HepG2 (cell line): ENCODE measurements around the gene KCNMA1. TPM values are rescaled to one million over a fixed set of nuclear protein-coding genes. Genes with fewer than 3 reads are reported as not detected.

Source experiments
- ATAC-seq: fragments of 200-7000 bp; cut with Tn5 transposase; 3 replicates; pipeline ENCODE4 v1.9.1; 2020; ENCODE audit warnings: mild to moderate bottlenecking, moderate library complexity
- BruUV-seq: library from RNA; stranded (reverse); fragments of 400-500 nt; replicated peaks from 2 replicates; lab custom pipeline; 2021; lab: Mats Ljungman, UMichigan
- CTCF ChIA-PET: fragments of 300-600 bp; formaldehyde crosslinking; extraction: SDS; loops from one replicate; lab custom pipeline; 2021; ENCODE audit warnings: low total read pairs, inconsistent platforms, low intra/inter-chr PET ratio; lab: Yijun Ruan, JAX
- POLR2A ChIA-PET: fragments of 350-600 bp; sonication (Branson Sonifier 250); formaldehyde crosslinking; loops from one replicate; lab custom pipeline; 2020; ENCODE audit warnings: antibody characterized with exemption, inconsistent platforms; lab: Yijun Ruan, JAX
- DNase-seq: peaks from one replicate; pipeline ENCODE4 v3.0.0-alpha.2; 2015; ENCODE audit warnings: low spot score
- FAIRE-seq: peaks from 3 replicates; lab custom pipeline; 2011; peaks lifted over from hg19 to GRCh38; lab: Jason Lieb, UNC
- H2AFZ ChIP-seq: one replicate; pipeline ENCODE4 v1.6.1; 2011; ENCODE audit warnings: low read length, inconsistent platforms
- H3K27ac ChIP-seq: fragments of 300-600 bp; 3 replicates; pipeline ENCODE4 v1.8.0; 2011; ENCODE audit warnings: mixed run types, mild to moderate bottlenecking, mixed read lengths, low read length, inconsistent platforms; ENCODE audit not compliant: insufficient read depth; ENCODE audit errors: extremely low read length
- H3K27me3 ChIP-seq, 2 experiments: fragments of 200-600 bp in 1 of 2; 2 replicates in 1 of 2; 3 replicates in 1 of 2; pipeline versions ENCODE4 v1.6.0 to v1.8.0; 2011; ENCODE audit warnings: low read length in 2 of 2, mild to moderate bottlenecking in 2 of 2, moderate library complexity in 2 of 2, inconsistent platforms in 1 of 2; ENCODE audit not compliant: insufficient read depth in 2 of 2, control insufficient read depth in 1 of 2
- H3K36me3 ChIP-seq, 2 experiments: fragments of 200-600 bp in 1 of 2; replicated peaks in 1 of 2; 2 replicates in 1 of 2; 3 replicates in 1 of 2; pipeline versions ENCODE4 v1.5.1 to v1.8.0; 2011; ENCODE audit warnings: low read length in 2 of 2, inconsistent platforms in 1 of 2; ENCODE audit not compliant: insufficient read depth in 2 of 2, control insufficient read depth in 1 of 2
- H3K4me1 ChIP-seq: 2 replicates; pipeline ENCODE4 v1.5.1; 2012; ENCODE audit warnings: low read length, inconsistent platforms; ENCODE audit not compliant: insufficient read depth
- H3K4me2 ChIP-seq: 2 replicates; pipeline ENCODE4 v1.6.0; 2011; ENCODE audit warnings: low read depth, low read length, inconsistent platforms
- H3K4me3 ChIP-seq, 3 experiments: fragments of 200-600 bp in 1 of 3; sonication (generic), shearing (Covaris generic) in 1 of 3; replicated peaks in 1 of 3; 2 replicates each; pipeline ENCODE4 v1.5.1; 2011 to 2016; ENCODE audit warnings: low read length in 3 of 3, inconsistent platforms in 2 of 3, low read depth in 2 of 3, mild to moderate bottlenecking in 2 of 3, control low read depth in 1 of 3, mixed read lengths in 1 of 3; ENCODE audit not compliant: insufficient read depth in 1 of 3
- H3K79me2 ChIP-seq: one replicate; pipeline ENCODE4 v1.6.1; 2011; ENCODE audit warnings: low read length, inconsistent platforms; ENCODE audit not compliant: insufficient read depth
- H3K9ac ChIP-seq: 2 replicates; pipeline ENCODE4 v1.6.0; 2011; ENCODE audit warnings: mild to moderate bottlenecking, low read depth, low read length, inconsistent platforms; ENCODE audit not compliant: insufficient read depth
- H3K9me3 ChIP-seq: 2 replicates; pipeline ENCODE4 v1.5.1; 2012; ENCODE audit warnings: mild to moderate bottlenecking, low read length
- H4K20me1 ChIP-seq: 2 replicates; pipeline ENCODE4 v1.6.0; 2011; ENCODE audit warnings: inconsistent platforms, mild to moderate bottlenecking, low read length, moderate library complexity; ENCODE audit not compliant: insufficient read depth
- BCL6 ChIP-seq: IDR thresholded peaks from 2 replicates; pipeline ENCODE4 v1.6.1; 2016; ENCODE audit warnings: missing genetic modification reagents, missing compliant biosample characterization
- CREB1 ChIP-seq, 2 experiments: fragments of 450-650 bp in 1 of 2; IDR thresholded peaks; 2 replicates each; pipeline ENCODE4 v1.6.1; 2016 to 2017; ENCODE audit warnings: control low read depth in 1 of 2, mild to moderate bottlenecking in 1 of 2, missing compliant biosample characterization in 1 of 2, missing genetic modification characterization in 1 of 2
- ETV5 ChIP-seq: IDR thresholded peaks from 2 replicates; pipeline ENCODE4 v1.6.1; 2018; ENCODE audit warnings: missing biosample characterization, missing genetic modification reagents, inconsistent platforms, borderline replicate concordance
- HIVEP1 ChIP-seq: sonication (generic); formaldehyde crosslinking; IDR thresholded peaks from 2 replicates; pipeline ENCODE4 v1.4.0; 2020; ENCODE audit warnings: mild to moderate bottlenecking, missing genetic modification reagents
- KDM4B ChIP-seq: sonication (generic); formaldehyde crosslinking; IDR thresholded peaks from 2 replicates; pipeline ENCODE4 v1.4.0; 2020; ENCODE audit warnings: missing genetic modification reagents
- KMT2A ChIP-seq: sonication (generic); formaldehyde crosslinking; IDR thresholded peaks from 2 replicates; pipeline ENCODE4 v1.4.0; 2020; ENCODE audit warnings: missing genetic modification reagents
- NR2F6 ChIP-seq, 2 experiments: IDR thresholded peaks; 2 replicates each; pipeline ENCODE4 v1.6.1; 2016; ENCODE audit warnings: antibody characterized with exemption in 1 of 2, mild to moderate bottlenecking in 1 of 2
- RFX5 ChIP-seq: IDR thresholded peaks from 2 replicates; pipeline ENCODE4 v1.6.1; 2011; ENCODE audit warnings: low read depth, low read length, improper control_type of control experiment
- SATB2 ChIP-seq: sonication (generic); formaldehyde crosslinking; IDR thresholded peaks from 2 replicates; pipeline ENCODE4 v1.5.0; 2020; ENCODE audit warnings: missing genetic modification reagents
- TARDBP ChIP-seq: sonication (generic); formaldehyde crosslinking; IDR thresholded peaks from 2 replicates; pipeline ENCODE4 v1.8.0; 2022; ENCODE audit warnings: mild to moderate bottlenecking, missing genetic modification reagents
- ZFYVE20 ChIP-seq: sonication (generic); formaldehyde crosslinking; IDR thresholded peaks from 2 replicates; pipeline ENCODE4 v1.8.0; 2023; ENCODE audit warnings: low read depth, mild to moderate bottlenecking, moderate library complexity, missing genetic modification reagents, borderline replicate concordance
- ZNF225 ChIP-seq: sonication (generic); formaldehyde crosslinking; IDR thresholded peaks from 2 replicates; pipeline ENCODE4 v1.4.0; 2020; ENCODE audit warnings: mild to moderate bottlenecking, missing genetic modification reagents
- ZNF326 ChIP-seq: sonication (generic); formaldehyde crosslinking; IDR thresholded peaks from 2 replicates; pipeline ENCODE4 v1.4.0; 2020; ENCODE audit warnings: missing genetic modification reagents, borderline replicate concordance
- ZNF33A ChIP-seq: sonication (generic); formaldehyde crosslinking; IDR thresholded peaks from 2 replicates; pipeline ENCODE4 v1.5.1; 2020; ENCODE audit warnings: missing genetic modification reagents, mild to moderate bottlenecking, moderate library complexity, borderline replicate concordance
- ZNF350 ChIP-seq: sonication (generic); formaldehyde crosslinking; IDR thresholded peaks from 2 replicates; pipeline ENCODE4 v1.4.0; 2020; ENCODE audit warnings: mild to moderate bottlenecking, low read depth, missing genetic modification reagents, borderline replicate concordance
- ZNF766 ChIP-seq: sonication (generic); formaldehyde crosslinking; IDR thresholded peaks from 2 replicates; pipeline ENCODE4 v1.5.0; 2020; ENCODE audit warnings: missing genetic modification reagents, borderline replicate concordance
- WGBS: methylation state at CpG from one replicate; pipeline ENCODE4 v1.1.6; 2017; ENCODE audit warnings: low lambda C conversion rate; 5-methylcytosine and 5-hydroxymethylcytosine counted together
- in situ Hi-C: cut with HindIII; loops from 2 replicates; pipeline ENCODE4 v1.10.0; 2017; ENCODE audit warnings: low pct_unique_long_range_greater_than_20kb; ENCODE audit not compliant: extremely low pct_ligation_motif_present
- intact Hi-C: fragments of 100-400 bp; cut with micrococcal nuclease; formaldehyde crosslinking; loops from one replicate; pipeline ENCODE4 v1.10.0; 2022; ENCODE audit not compliant: unreplicated experiment
- polyA plus RNA-seq, 8 experiments: library from polyadenylated mRNA; depleted of rRNA in 3 of 8; stranded (reverse) in 7 of 8; unstranded in 1 of 8; fragments of >200 nt; fragmentation: Illumina TruSeq in 4 of 8; extraction: Trizol in 4 of 8; gene quantifications; 2 replicates each; pipeline versions ENCODE4 v1.2.1 to v1.2.3, GENCODE V29; 2011 to 2016; ENCODE audit warnings: low read depth in 4 of 8, missing spikeins in 1 of 8, mixed read lengths in 1 of 8; ENCODE audit not compliant: insufficient read depth in 1 of 8
- total RNA-seq, 5 experiments: library from RNA; depleted of rRNA; stranded (reverse); fragments of >200 nt; fragmentation: Illumina TruSeq; extraction: Trizol; gene quantifications; 2 replicates each; pipeline ENCODE4 v1.2.3, GENCODE V29; 2016; ENCODE audit warnings: low read depth in 1 of 5
- TF ChIP-seq, protein P1 (sequence below): sonication (generic); formaldehyde crosslinking; IDR thresholded peaks from 2 replicates; pipeline ENCODE4 v1.4.0; 2020; ENCODE audit warnings: missing genetic modification reagents
- TF ChIP-seq, protein P2 (sequence below), 2 experiments: IDR thresholded peaks; 2 replicates each; pipeline ENCODE4 v1.6.1; 2011 to 2012; ENCODE audit warnings: low read length in 2 of 2, borderline replicate concordance in 1 of 2, low read depth in 1 of 2, mild to moderate bottlenecking in 1 of 2, moderate library complexity in 1 of 2
- TF ChIP-seq, protein P3 (sequence below): IDR thresholded peaks from 2 replicates; pipeline ENCODE4 v1.6.1; 2018; ENCODE audit warnings: missing genetic modification reagents

KCNMA1 gene
- total and polyA plus RNA-seq, 2 of the 13 experiments (the other 11 are each of a cell fraction or from before 2014, with no cell fraction given) = 0.02 TPM; not detected in 1

- TF ChIP-seq TARDBP = no peak
- no peak for TF ChIP-seq KMT2A
- no peak for TF ChIP-seq ZNF33A (CRISPR knock-in tag)
- peak; percentile 97 for TF ChIP-seq BCL6
- no peak for TF ChIP-seq KDM4B (CRISPR knock-in tag)
- TF ChIP-seq NR2F6 (IDR thresholded peaks at IDR 0.05) = peak; percentile 47; the same call in 1 of the 2 replicates
- no peak for TF ChIP-seq NR2F6 (CRISPR knock-in tag; IDR thresholded peaks at IDR 0.05)
- no peak for TF ChIP-seq RFX5
- TF ChIP-seq ZNF766 (CRISPR knock-in tag) = no peak
- no peak for TF ChIP-seq ZFYVE20 (CRISPR knock-in tag)
- TF ChIP-seq SATB2 (CRISPR knock-in tag) = no peak
- TF ChIP-seq HIVEP1 (CRISPR knock-in tag) = no peak
- no peak for TF ChIP-seq ZNF225 (CRISPR knock-in tag)
- TF ChIP-seq ZNF326 = no peak
Observed at GRCh38 chr10:77451886-77452285, 185.7 kb downstream of the KCNMA1 start (continued).

DNA sequence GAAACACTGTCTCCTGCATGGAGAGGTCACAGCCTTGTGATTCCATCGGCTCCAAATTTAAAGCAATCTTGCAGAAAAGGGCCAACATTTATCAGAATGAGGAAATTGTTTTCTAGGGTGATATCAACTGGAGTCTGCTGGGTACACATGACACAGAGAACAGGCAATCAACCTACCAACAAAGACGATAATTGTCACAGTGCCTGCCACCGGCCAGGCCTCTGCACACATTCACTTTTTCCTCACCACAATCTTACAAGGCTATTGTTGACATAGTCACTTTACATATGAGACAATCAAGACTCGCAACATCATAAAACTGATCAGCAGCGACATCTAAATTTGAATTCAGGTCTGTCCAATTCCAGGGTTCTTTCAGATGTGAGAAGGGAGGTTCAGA lies 189.4 kb downstream of the KCNMA1 start:
- H3K4me3 ChIP-seq = no peak overlapping the region
- no peak overlapping the region for H3K27ac ChIP-seq
- in situ Hi-C loops = no loop called here
- no peaks in the 10 kb centered on the region for H3K36me3 ChIP-seq
- H4K20me1 ChIP-seq = no peaks in the 10 kb centered on the region
- POLR2A ChIA-PET = no interaction called here
- H3K9me3 ChIP-seq = no peaks in the 10 kb centered on the region
- no peak overlapping the region for H2AFZ ChIP-seq
- H3K4me1 ChIP-seq = peaks cover 16% of the 10 kb centered on the region
- no peak for FAIRE-seq
- CTCF ChIA-PET = no interaction called here
- H3K27me3 ChIP-seq = no peaks in the 10 kb centered on the region; a peak in 2 of 5 replicates
- 53% methylated on average over 5 of the region's 5 CpGs for WGBS
- no peak overlapping the region for H3K4me2 ChIP-seq
- no peaks in the 10 kb centered on the region for H3K79me2 ChIP-seq
- intact Hi-C loops = no loop called here
- DNase-seq = no peak
- H3K9ac ChIP-seq = no peak overlapping the region
- BruUV-seq = no TSS peak
- ATAC-seq = no peak
- TF ChIP-seq ZNF350 (CRISPR knock-in tag) (no peak), NR2F6 (IDR thresholded peaks at IDR 0.05) (no peak), NR2F6 (CRISPR knock-in tag; IDR thresholded peaks at IDR 0.05) (no peak), CREB1 (IDR thresholded peaks at IDR 0.05) (no peak), CREB1 (CRISPR knock-in tag; IDR thresholded peaks at IDR 0.05) (no peak), ETV5 (CRISPR knock-in tag) (no peak)
- TF ChIP-seq, protein P1, sequence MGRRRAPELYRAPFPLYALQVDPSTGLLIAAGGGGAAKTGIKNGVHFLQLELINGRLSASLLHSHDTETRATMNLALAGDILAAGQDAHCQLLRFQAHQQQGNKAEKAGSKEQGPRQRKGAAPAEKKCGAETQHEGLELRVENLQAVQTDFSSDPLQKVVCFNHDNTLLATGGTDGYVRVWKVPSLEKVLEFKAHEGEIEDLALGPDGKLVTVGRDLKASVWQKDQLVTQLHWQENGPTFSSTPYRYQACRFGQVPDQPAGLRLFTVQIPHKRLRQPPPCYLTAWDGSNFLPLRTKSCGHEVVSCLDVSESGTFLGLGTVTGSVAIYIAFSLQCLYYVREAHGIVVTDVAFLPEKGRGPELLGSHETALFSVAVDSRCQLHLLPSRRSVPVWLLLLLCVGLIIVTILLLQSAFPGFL (CRISPR knock-in tag) = no peak
- TF ChIP-seq, protein P2, sequence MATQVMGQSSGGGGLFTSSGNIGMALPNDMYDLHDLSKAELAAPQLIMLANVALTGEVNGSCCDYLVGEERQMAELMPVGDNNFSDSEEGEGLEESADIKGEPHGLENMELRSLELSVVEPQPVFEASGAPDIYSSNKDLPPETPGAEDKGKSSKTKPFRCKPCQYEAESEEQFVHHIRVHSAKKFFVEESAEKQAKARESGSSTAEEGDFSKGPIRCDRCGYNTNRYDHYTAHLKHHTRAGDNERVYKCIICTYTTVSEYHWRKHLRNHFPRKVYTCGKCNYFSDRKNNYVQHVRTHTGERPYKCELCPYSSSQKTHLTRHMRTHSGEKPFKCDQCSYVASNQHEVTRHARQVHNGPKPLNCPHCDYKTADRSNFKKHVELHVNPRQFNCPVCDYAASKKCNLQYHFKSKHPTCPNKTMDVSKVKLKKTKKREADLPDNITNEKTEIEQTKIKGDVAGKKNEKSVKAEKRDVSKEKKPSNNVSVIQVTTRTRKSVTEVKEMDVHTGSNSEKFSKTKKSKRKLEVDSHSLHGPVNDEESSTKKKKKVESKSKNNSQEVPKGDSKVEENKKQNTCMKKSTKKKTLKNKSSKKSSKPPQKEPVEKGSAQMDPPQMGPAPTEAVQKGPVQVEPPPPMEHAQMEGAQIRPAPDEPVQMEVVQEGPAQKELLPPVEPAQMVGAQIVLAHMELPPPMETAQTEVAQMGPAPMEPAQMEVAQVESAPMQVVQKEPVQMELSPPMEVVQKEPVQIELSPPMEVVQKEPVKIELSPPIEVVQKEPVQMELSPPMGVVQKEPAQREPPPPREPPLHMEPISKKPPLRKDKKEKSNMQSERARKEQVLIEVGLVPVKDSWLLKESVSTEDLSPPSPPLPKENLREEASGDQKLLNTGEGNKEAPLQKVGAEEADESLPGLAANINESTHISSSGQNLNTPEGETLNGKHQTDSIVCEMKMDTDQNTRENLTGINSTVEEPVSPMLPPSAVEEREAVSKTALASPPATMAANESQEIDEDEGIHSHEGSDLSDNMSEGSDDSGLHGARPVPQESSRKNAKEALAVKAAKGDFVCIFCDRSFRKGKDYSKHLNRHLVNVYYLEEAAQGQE (IDR thresholded peaks at IDR 0.05; ENCODE audit: borderline replicate concordance in 1 of 2, low read depth in 1 of 2, low read length in 2 of 2) = no peak
- TF ChIP-seq, protein P3, sequence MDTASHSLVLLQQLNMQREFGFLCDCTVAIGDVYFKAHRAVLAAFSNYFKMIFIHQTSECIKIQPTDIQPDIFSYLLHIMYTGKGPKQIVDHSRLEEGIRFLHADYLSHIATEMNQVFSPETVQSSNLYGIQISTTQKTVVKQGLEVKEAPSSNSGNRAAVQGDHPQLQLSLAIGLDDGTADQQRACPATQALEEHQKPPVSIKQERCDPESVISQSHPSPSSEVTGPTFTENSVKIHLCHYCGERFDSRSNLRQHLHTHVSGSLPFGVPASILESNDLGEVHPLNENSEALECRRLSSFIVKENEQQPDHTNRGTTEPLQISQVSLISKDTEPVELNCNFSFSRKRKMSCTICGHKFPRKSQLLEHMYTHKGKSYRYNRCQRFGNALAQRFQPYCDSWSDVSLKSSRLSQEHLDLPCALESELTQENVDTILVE (CRISPR knock-in tag) = no peak
